ENCODE measurements around the gene RNASEH2A.

- no peak for TF ChIP-seq POLR2AphosphoS5 (IDR thresholded peaks at IDR 0.05; ENCODE audit: low read depth, low read length)
- TF ChIP-seq POLR2A (IDR thresholded peaks at IDR 0.05; ENCODE audit: low read depth, low read length), result no peak
- no peak for TF ChIP-seq TAF1 (IDR thresholded peaks at IDR 0.05; ENCODE audit: borderline replicate concordance, low read depth, low read length)
These were observed 46.7 kb upstream of the RNASEH2A start for GRCh38 chr19:12759686-12760085.

All from GM12892 (cell line).